HG02610 (cell line): ENCODE measurements around the gene RAB11FIP3.
"Not testable (repeated sequence)": the region's sequence is repeated elsewhere in the genome, so short reads cannot be mapped to it uniquely, and the experiment has no call there.

ENCODE experiments used
- ATAC-seq: cut with Tn5 transposase; IDR thresholded peaks from one replicate; pipeline ENCODE4 v1.9.1; 2021; ENCODE audit warnings: mild to moderate bottlenecking, moderate library complexity; ENCODE audit not compliant: unreplicated experiment

RAB11FIP3 gene

DNA sequence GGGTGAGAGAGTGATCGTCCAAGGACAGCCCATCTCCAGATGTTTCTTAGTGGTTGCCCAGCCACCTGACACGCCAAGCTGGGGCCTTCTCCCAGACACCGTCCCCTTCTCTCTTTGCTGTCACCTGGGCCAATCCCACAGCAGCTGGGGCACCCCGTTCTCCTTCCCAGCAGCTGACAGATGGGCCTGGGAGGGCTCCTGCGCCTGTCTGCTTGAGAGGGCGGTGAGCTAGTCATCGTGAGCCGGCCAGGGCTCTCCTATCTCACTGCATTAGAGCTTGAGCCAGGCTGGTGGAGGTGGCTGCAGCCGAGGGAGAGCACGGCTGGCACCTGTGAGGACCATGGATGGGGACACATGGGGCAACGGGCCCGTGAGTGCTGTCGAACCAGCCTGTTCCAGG lies 41.2 kb downstream of the RAB11FIP3 start:
- ATAC-seq = no peak

GRCh38 chr16:467249-467871 lies 41.9 kb downstream of the RAB11FIP3 start:
- not testable (repeated sequence) for ATAC-seq

GRCh38 chr16:468068-468821 lies 42.8 kb downstream of the RAB11FIP3 start:
- ATAC-seq = no peak

DNA sequence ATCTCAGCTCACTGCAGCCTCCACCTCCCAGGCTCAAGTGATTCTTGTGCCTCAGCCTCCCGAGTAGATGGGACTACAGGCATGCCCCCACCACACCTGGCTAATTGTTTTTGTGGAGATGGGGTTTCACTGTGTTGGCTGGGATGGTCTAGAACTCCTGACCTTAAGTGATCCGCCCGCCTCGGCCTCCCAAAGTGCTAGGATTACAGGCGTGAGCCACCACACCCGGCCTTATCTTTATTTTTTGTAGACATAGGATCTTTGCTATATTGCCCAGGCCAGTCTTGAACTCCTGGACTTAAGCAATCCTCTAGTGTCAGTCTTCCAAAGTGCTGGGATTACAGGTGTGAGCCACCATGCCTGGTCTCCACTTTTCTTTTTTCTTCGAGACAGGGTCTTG lies 44.0 kb downstream of the RAB11FIP3 start:
- ATAC-seq = not testable (repeated sequence)

DNA sequence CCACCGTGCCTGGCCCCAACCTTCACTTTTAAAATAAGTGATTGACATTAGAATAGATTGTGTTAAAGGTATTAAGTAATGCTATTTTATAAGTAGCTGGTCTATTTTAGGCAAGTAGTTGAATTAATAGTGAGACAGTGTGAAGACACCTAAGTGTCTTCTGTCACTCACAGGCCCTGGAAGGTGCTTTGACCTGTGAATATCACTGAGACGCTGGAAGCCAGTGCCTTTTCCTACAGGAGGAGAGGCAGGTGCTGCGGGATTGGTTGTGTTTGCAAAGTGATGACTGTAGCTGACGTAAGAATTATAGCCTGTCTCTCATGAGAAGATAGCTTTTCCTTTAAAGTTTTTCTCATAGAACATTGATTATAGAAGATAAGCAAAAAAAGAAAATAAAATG lies 45.0 kb downstream of the RAB11FIP3 start:
- ATAC-seq = no peak

GRCh38 chr16:471353-472198 lies 46.1 kb downstream of the RAB11FIP3 start:
- no peak for ATAC-seq

DNA sequence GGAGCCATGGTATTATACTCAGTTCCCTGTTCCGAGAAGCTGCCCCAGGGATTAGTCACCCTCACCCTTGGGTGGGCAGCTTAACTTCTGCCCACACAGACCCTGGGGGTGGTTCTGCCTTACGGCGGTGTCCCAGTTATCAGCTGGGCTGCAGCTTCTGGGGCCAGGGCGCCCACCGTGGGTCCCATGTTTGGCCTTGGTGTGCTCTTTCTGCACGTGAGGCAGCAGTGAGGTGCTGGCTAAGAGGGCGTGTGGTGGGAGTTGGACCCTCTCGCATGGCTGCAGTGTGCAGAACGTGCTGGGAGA lies 46.7 kb downstream of the RAB11FIP3 start:
- no peak for ATAC-seq

DNA sequence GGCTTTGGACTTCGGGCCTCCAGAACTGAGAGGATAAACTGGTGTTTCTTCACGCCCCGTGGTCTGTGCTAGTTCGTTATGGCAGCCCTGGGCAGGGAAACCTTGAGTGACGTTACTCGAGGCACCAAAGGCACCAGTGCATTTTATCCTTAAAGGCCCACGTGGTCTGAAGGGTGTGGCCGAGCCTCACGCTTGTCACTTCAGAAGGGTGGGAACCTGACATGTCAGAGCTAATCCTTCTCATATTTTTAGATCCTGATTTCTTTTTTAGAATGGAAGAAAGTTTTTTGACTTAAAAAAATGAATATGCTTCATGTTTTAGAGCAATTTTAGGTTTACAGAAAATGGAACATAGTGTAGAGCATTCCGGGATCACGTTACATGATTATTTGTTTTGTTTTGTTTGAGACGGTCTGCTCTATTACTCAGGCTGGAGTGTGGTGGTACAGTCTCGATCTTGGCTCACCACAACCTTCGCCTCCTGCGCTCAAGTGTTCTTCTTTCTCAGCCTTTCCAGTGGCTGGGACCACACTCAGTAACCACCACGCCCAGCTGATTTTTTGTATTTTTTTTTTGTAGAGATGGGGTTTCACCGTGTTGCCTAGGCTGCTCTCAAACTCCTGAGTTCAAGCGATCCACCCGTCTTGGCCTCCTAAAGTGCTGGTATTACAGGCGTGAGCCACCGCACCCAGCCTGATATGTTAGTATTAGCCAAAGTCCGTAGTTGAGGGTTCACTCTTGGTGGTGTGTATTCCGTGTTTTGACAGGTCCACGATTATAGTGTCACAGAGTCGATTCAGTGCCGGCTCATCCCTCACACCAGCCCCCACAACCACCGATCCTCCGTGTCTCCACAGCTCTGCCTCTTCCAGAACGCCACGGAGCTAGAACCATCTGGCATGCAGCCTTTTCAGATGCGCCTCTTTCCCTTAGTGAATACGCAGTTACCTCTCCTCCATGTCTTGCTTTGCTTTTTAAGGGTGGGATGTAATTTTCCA lies 47.9 kb downstream of the RAB11FIP3 start:
- ATAC-seq = no peak

DNA sequence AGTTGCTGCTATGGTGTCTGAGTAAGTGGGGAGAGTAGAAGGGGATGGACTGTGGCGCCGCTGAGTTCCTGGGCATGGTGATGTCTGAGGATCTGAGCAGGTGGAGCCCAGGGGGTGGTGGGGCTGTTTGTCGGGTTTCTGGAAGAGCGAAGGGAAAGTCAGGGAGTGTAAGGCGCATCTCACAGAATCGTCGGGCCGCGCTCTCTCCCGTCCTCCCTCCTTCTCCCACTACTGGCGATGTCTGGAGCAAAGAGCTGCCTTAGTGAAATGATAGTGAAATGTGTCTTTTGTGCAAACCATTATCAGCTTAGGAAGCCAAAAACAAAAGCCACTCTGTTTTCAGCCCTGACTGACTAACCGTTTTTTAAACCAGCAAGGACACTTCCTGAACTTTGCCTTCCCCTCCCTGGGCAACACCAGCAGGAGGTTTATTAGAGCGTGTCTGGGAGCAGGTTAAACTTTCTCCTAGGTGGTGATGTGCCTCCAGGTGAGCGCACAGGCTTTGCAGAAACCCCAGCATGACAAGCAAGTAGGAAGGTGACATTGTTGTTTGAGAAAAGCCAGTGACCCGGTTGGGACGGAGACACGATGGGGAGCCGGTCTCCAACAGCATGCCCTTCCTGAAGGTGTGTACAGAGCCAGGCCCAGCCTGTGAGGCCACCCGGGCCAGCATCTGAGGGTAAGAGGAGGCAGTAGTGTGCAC lies 49.1 kb downstream of the RAB11FIP3 start:
- ATAC-seq = no peak

- ATAC-seq = no peak
These were observed 50.6 kb downstream of the RAB11FIP3 start for GRCh38 chr16:476039-476438.

DNA sequence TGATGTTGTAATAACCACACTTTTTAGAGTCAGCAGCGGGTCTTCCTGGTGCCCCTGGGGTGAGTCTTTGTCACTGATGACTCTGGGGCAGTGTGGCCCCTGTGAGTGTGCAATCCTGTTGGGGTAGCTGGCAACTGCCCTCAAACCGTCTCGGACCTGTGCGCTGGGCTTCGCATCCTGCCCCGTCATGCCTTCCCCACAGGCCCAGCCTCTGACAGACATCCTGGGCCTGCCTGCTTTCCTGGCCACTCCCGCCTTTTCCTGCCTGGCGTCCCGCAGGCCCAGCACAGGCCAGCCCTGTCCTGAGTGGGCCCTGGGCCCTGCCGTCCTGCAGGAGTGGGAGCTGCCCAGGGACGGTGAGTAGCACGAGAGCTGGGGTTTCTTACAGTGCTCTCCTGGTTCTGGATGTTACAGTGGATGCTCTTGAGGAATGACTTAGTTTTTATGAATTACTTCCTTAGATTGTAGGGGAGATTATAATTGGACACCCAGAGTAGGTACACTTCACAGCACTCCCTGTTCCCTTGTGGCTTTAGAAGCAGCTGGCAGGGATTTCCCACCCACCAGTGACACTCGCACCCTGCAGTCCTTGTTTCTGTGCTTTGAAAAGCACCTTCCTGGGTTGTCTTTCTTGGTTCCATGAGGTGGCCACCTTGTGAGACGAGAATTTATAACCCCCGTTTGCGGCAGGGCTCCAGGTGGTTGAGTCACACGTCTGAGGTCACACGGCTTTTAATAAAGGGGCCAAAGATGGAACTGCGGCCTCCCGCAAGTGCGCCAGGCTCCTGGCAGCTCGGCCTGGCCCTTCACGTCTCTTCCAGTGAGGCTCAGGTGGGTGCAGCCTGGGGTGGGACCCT lies 52.1 kb downstream of the RAB11FIP3 start:
- ATAC-seq = no peak

- not testable (repeated sequence) for ATAC-seq
These were observed 52.8 kb downstream of the RAB11FIP3 start for GRCh38 chr16:478287-478686.

DNA sequence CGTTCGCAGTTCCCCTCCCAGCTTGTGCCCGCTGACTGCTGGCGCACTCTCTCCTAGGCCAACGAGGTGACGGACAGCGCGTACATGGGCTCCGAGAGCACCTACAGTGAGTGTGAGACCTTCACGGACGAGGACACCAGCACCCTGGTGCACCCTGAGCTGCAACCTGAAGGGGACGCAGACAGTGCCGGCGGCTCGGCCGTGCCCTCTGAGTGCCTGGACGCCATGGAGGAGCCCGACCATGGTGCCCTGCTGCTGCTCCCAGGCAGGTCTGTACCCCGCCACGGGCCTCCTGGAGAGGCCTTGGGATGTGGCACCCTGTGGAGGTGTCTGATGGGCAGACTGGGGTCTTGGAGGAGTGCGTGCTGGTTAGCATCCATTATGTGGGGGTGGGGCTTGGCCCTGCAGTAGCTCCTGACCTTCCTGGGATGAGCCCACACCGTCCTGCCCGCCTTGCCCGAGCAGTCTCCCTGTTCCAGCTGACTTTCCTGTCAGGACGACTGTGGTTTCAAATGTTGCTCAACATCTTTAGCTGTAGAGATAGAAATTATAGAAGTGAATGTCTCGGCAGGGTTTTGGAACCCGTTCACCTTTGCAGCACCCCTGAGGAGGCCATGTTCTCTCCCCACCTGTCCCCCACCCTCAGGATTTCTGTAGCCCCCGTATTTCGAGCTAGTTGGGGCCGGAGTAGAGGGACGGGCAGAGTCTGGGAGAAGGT lies 57.2 kb downstream of the RAB11FIP3 start:
- ATAC-seq = no peak

DNA sequence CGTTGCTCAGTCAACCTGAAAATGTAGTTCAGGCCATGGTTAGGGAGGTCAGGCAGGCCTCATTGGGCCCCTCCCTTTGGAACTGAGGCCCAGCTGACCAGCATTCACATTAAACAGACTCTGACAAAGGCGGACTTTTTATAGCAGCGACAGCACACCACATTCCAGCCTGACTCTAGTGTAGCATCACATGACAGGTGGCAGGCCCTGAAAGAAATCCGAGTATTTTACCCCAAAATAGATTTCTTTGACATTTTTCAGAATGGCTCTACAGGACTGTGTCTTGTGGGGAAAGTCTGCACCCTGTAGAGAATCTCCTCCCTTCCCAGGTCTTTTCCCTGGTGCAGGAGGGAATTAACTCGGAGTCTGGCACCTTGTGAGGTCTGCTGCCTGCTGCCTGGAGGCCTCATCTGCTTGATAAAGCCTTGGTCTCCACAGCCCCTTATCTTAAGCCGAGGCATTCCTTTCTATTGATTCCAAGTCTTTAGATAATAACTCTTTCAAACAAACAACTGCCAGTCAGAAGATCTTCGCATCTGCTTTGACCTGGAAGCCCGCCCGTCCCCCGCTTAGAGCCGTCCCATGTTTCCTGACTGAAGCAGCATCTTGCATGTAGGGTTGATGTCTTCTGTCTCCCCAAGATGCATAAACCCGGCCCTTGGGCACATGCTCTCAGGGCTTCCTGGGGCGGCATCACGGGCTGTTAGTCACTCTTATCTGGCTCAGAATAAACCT lies 58.1 kb downstream of the RAB11FIP3 start:
- ATAC-seq = no peak

- no peak for ATAC-seq
These were observed 64.2 kb downstream of the RAB11FIP3 start for GRCh38 chr16:489606-490005.

GRCh38 chr16:490768-491167 lies 65.3 kb downstream of the RAB11FIP3 start:
- ATAC-seq = no peak

DNA sequence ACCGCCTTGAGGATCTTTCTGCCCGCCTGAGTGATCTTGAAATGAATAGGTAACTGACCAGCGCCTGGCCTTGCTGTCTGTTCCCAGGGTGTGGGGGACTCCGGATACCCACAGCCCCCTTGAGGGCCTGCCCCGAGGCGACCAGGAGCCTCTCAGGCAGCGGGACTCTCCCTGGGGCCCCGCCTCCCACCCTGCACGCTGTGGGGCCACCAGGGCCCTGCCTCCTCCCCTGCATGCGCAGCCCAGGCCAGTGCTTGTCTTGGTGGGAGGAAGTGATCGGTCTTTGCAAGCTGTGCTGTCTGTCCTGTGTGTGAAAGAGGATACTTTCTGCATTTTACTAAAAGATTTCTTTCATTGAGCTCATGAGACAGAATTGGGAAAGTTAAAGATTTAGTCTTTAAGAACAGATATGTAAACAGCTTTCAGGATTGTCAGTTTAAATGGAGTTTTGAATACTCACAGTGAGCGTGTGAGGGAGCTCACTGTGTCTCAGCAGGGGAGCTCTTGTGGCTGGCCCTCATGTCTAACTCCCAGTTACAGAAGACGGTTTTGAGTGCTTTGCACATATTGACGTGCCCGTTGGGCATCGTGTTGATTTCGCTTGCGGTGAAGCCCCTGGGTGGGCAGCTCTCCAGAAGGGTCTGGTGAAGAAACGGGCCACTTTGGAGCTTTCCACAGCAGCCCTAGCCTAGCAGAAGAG lies 65.9 kb downstream of the RAB11FIP3 start:
- ATAC-seq = no peak
